ENCODE measurements around the gene INSYN2A.

DNA sequence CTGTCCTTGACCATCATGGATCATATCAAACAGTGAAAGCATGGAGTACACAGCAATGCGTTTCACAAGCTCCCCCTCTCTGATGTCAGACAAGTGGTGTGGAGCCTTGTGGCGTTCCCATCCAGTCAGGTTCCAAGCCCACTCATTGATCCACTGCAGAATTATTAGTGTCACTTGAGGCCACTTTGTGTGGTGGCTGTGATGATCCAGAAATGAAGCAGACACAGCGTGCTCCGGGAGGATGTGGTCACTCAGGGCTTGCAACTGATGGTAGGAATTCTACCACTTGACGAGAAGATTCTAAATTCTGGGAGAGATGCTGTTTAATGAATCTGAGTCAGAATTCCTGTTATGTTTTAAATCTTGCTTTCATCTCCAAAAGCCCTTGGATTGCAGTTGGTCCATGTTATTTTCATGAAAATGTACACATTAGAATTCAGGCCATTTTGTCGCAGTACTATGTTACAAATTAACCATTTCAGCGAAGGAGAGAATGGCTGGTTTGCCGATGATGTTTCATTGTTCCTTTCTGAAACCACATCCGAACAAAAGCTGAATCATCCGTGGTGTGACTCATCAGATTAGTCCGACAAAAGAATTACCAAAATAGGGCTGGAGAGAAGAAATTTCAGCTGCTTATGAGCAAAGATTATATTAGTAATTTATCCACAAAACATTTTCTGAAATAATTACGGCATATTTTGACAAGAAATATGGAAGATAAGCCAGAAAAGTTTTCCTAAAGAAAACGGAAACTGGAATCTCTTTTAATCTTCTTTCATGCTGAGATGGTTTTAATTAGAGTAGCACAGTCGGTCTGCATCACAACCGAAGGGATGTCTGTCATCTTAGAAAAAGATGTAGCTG lies 48.1 kb downstream of the INSYN2A start:
- TF ChIP-seq, protein P1, sequence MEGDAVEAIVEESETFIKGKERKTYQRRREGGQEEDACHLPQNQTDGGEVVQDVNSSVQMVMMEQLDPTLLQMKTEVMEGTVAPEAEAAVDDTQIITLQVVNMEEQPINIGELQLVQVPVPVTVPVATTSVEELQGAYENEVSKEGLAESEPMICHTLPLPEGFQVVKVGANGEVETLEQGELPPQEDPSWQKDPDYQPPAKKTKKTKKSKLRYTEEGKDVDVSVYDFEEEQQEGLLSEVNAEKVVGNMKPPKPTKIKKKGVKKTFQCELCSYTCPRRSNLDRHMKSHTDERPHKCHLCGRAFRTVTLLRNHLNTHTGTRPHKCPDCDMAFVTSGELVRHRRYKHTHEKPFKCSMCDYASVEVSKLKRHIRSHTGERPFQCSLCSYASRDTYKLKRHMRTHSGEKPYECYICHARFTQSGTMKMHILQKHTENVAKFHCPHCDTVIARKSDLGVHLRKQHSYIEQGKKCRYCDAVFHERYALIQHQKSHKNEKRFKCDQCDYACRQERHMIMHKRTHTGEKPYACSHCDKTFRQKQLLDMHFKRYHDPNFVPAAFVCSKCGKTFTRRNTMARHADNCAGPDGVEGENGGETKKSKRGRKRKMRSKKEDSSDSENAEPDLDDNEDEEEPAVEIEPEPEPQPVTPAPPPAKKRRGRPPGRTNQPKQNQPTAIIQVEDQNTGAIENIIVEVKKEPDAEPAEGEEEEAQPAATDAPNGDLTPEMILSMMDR (CRISPR knock-in tag; IDR thresholded peaks at IDR 0.05): no peak
- TF ChIP-seq NR1H2 (CRISPR knock-in tag; IDR thresholded peaks at IDR 0.05; ENCODE audit: borderline replicate concordance, low read depth): no peak

Data from HepG2 (cell line).